HG03108 (cell line): ENCODE data around the gene ZIC4.

Experiments used
- ATAC-seq: cut with Tn5 transposase; IDR thresholded peaks from one replicate; pipeline ENCODE4 v1.9.1; 2021; ENCODE audit warnings: moderate library complexity; ENCODE audit not compliant: unreplicated experiment

The ZIC4 gene

GRCh38 chr3:147406028-147406931 lies at the start of gene ZIC4:
Gene ZIC4 (minus strand): TSS chr3:147406543. CDS start chr3:147402797, 3,746 bp downstream.
- no peak for ATAC-seq

GRCh38 chr3:147449669-147450068 lies 43.3 kb upstream of the ZIC4 start:
- no peak for ATAC-seq

- ATAC-seq = no peak
Measured at GRCh38 chr3:147447224-147447623, 40.9 kb upstream of the ZIC4 start.

- ATAC-seq = no peak
Measured at GRCh38 chr3:147431751-147432150, 25.4 kb upstream of the ZIC4 start.

- ATAC-seq = no peak
Measured at GRCh38 chr3:147428754-147429153, 22.4 kb upstream of the ZIC4 start.

- no peak for ATAC-seq
Measured at GRCh38 chr3:147428326-147428725, 22.0 kb upstream of the ZIC4 start.

- no peak for ATAC-seq
Measured at GRCh38 chr3:147427746-147428145, 21.4 kb upstream of the ZIC4 start.

- no peak for ATAC-seq
Measured at GRCh38 chr3:147426931-147427330, 20.6 kb upstream of the ZIC4 start.

- no peak for ATAC-seq
Measured at GRCh38 chr3:147425388-147425850, 19.1 kb upstream of the ZIC4 start.

- no peak for ATAC-seq
Measured at GRCh38 chr3:147424581-147425387, 18.4 kb upstream of the ZIC4 start.

- no peak for ATAC-seq
Measured at GRCh38 chr3:147423798-147424580, 17.6 kb upstream of the ZIC4 start.

GRCh38 chr3:147423537-147423797 lies 17.1 kb upstream of the ZIC4 start:
- no peak for ATAC-seq

GRCh38 chr3:147422601-147423536 lies 16.5 kb upstream of the ZIC4 start:
- no peak for ATAC-seq

GRCh38 chr3:147422196-147422595 lies 15.9 kb upstream of the ZIC4 start:
- ATAC-seq = no peak

- ATAC-seq = no peak
Measured at GRCh38 chr3:147421184-147421912, 15.0 kb upstream of the ZIC4 start.

- ATAC-seq = no peak
Measured at GRCh38 chr3:147420353-147421183, 14.2 kb upstream of the ZIC4 start.

- ATAC-seq = no peak
Measured at GRCh38 chr3:147419781-147420224, 13.5 kb upstream of the ZIC4 start.
